Stimulated activated CD4-positive, alpha-beta T cell treated with anti-CD3 and anti-CD28 coated beads, Interleukin-4, amount 100 ng/mL, for 48 hours (primary cell): ENCODE measurements around the gene CXorf66.
"Not testable (repeated sequence)": the region's sequence is repeated elsewhere in the genome, so short reads cannot be mapped to it uniquely, and the experiment has no call there.

Experiments
- DNase-seq, 2 donors: peaks; one replicate each; pipeline ENCODE4 v3.0.0-alpha.2; 2020; ENCODE audit warnings: low read depth in 2 of 2

The CXorf66 gene

GRCh38 chrX:139924696-139925095 is 40.6 kb downstream of the CXorf66 start:
- DNase-seq = no peak

GRCh38 chrX:139924069-139924695 is 41.1 kb downstream of the CXorf66 start:
- DNase-seq = no peak

- not testable (repeated sequence) for DNase-seq
Observed at GRCh38 chrX:139921142-139921541, 44.2 kb downstream of the CXorf66 start.

- no peak for DNase-seq
Observed at GRCh38 chrX:139920316-139920715, 45.0 kb downstream of the CXorf66 start.

GRCh38 chrX:139914421-139914820 is 50.9 kb downstream of the CXorf66 start:
- DNase-seq = no peak

- no peak for DNase-seq
Observed at GRCh38 chrX:139909712-139910111, 55.6 kb downstream of the CXorf66 start.

GRCh38 chrX:139907078-139907477 is 58.2 kb downstream of the CXorf66 start:
- no peak for DNase-seq

GRCh38 chrX:139905743-139906142 is 59.6 kb downstream of the CXorf66 start:
- no peak for DNase-seq
